GM18867 (cell line): ENCODE data around the gene SEMA4C.
"Not testable (repeated sequence)": the region's sequence is repeated elsewhere in the genome, so short reads cannot be mapped to it uniquely, and the experiment has no call there.

Experiments used
- ATAC-seq: cut with Tn5 transposase; IDR thresholded peaks from one replicate; pipeline ENCODE4 v1.9.1; 2021; ENCODE audit warnings: mild to moderate bottlenecking, moderate library complexity; ENCODE audit not compliant: unreplicated experiment

Gene SEMA4C

GRCh38 chr2:96898135-96898505 is 28.2 kb upstream of the SEMA4C start:
- no peak for ATAC-seq

GRCh38 chr2:96897491-96898134 is 27.7 kb upstream of the SEMA4C start:
- no peak for ATAC-seq

DNA sequence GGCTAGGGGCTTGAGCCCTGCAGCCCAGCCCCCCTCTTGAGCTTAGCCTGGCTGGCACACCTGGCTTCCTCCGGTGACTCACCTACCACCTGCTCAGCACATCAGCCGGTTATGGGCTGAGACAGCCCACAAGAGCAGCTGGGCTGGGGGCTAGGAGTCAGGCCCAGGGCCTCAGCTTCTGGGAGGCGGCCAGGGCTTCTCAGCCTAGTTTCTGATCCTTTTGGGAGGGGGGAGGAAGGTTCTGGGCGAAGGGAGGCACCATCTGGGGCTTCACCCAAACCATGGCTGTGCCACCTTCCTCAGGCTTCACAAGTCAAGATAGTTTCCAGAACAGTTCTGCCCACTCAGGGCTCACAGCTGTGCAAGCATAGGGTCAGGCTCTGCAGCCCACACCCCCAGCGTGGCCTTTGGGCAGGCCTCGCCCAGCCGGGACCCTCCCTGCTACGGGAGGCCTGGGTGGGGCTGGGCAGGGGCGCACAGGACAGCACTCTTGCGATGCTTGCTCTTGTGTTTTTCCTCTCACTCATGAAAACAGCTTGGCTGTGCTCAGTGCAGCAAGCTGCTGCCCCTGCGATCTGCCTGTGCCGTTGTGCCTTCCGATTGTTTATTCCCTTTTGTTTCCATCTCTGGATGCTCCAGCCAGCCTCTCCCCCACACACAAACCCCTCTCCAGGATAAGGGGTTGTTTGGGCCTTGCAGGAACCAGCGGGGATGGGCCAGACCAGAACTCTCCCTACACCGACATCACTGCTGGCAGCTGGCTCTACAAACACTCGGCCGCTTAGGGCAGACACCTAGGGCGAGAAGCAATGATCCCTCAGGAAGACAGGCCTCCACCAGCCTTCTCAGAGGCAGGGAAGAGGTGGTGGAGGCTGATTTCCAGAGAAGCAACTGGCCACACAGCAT is 26.1 kb upstream of the SEMA4C start:
- ATAC-seq = no peak

GRCh38 chr2:96895032-96895745 is 25.3 kb upstream of the SEMA4C start:
- no peak for ATAC-seq

DNA sequence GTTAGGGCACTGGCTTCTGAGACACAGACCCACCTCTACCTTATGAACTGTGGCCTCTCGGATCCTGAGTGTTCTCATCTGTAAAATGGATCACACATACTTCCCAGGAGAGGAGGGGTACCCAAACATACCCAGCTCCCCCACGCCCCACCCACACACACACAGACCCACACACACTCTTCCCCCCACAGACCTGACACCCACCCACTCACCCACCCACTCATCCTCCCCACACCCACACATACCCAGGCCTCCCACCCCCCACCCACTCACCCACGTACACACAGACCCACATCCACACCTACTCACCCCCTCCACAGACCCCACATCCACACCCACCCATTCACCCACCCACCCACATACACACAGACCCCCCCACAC is 24.3 kb upstream of the SEMA4C start:
- no peak for ATAC-seq

GRCh38 chr2:96893289-96894150 is 23.6 kb upstream of the SEMA4C start:
- no peak for ATAC-seq

DNA sequence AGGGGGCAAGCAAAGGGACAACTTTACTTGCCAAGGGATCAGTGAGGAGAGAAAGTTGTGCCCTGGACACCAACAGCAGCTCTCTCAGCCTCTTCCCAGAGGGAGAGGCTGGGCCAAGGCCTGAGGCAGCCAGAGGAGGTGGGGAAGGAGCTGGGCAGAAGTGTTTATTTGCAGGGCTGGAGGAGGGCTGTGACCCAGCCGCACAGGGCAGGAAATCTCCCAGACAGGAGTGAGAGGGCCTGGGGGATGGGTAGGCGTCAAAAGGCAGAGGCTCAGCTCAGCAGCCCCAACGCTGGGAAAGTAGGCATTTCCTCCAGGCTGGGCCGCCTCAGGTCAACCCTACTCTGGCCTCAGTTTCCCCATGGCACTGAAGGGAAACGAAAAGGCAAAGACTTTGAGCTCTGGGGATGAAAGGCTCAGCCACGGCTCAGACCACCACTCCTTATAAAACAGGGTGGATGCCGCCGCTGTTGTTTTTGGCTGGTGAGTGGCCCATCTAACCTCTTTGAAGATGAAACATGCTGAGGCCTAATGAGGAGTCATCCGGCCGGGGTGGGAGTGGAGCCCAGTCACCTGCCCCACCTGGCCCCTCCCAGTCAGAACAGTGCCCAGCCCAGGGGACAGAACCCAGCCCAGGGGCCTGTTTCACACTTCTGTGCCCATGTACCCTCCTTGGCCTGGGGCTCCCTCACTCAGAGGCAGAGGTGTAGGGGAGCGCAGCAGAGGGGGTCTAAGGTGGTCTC is 21.9 kb upstream of the SEMA4C start:
- no peak for ATAC-seq

DNA sequence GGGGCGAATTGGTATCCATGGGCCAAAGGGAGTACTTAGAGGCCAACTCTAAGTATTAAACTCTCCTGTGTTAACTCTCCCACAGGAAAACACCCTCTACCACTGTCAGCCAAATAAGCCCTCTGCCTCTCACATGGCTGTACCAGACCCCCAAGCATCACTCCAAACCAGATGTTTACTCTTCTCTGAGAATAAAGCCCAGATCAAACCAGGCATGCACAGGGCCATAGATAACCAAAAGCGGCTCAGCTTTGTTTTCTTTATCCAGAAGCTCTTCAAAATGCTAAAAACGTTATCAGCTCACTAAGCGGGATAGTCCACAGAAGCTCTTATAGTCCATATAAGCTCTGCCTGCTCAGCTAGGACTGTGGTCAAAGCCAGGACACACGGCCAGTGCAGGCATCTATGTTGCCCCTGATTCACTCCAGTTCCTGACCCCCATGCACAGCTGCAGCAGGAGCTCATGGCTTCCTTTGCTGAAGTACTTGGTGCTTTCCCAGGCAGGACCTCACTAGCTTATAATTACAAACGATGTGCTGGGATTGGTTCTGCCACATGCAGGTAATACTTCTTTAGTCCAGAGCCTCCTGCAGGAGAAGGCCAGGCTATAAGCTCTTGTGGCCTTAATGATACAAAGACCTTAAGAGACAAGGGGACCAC is 21.0 kb upstream of the SEMA4C start:
- no peak for ATAC-seq

GRCh38 chr2:96890252-96890651 is 20.4 kb upstream of the SEMA4C start:
- no peak for ATAC-seq

- ATAC-seq = not testable (repeated sequence)
Observed at GRCh38 chr2:96889502-96889901, 19.6 kb upstream of the SEMA4C start.

GRCh38 chr2:96888072-96889011 is 18.5 kb upstream of the SEMA4C start:
- ATAC-seq = no peak

DNA sequence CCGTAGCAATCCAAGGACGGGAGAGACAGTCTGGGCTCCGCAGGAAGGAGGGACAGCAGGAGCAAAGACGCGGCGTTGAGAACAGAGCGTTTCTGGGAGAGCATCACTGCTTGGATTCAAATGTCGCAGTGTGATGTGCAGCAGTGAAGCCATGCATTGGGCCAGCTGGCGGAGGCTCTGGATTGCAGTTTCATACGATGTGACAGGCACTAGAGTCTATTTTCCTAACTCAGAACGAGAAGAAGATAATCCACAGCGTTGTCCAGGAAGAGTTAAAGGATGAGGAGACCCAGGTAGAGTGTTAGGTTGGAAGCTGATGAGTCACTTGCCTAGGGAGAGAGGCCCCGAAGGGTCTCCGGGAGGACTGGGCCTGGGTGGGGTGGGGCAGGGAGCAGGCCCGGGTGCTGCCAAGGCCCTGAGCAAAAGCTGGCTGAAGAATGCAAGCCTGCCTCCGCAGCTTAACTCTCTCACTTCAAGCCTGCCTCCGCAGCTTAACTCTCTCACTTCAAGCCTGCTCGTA is 17.7 kb upstream of the SEMA4C start:
- ATAC-seq = no peak

- no peak for ATAC-seq
Observed at GRCh38 chr2:96885432-96886347, 15.8 kb upstream of the SEMA4C start.

DNA sequence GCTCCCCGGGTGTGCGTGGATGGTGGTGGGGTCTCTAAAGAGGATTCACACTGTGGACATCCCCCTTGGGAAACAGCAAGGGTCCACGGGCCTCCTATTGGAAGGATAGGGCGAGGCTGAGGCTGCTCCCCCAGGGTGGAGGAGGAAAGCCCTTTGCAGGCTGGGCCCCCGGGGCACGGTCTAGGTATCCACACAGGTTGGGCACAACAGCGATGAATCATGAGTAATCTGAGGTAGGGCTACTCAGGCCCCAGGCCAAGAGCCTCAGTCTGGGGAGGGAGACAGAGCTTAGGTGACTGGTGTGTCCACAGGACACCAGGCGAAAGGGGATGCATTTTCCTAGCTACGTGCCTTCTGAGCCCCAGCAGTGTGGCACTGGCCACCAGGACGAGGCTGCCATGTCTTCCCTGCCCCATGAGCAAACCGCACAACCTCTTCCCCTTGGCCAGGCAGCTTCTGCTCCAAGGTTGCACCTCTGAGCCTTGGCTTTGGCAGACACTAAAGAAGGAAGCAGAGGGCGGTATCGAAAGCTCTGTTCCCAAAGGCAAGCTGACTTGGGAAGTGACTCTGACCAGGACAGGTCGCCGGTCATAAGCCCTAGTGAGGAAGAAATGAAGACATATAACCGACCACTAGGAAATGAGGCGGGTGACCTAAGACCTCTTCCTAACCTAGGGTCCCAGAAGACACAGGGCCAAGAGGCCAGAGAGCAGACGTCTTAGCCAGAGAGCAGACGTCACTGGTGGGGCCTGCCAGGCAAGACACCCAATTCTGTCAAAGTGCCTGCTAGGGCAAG is 14.6 kb upstream of the SEMA4C start:
- ATAC-seq = no peak

DNA sequence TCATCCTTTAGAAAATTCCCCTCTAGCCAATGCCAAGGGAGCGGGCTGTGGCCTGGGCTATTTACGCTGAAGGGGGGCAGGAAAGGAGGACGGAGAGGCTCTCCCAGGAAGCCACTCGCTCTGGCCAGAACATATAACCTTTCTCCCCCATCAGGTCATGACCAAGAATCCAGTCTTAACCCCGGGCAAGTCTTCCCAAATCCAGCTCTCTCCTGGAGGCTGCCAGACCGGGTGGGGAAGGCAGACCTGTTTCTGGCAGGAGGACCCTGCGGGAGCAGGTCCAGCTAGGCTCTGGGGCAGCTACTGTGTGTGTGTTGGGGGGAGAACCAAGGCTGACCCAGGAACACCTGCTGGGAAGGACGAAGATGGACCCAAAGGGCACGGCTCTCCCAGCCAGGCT is 13.4 kb upstream of the SEMA4C start:
- ATAC-seq = no peak

DNA sequence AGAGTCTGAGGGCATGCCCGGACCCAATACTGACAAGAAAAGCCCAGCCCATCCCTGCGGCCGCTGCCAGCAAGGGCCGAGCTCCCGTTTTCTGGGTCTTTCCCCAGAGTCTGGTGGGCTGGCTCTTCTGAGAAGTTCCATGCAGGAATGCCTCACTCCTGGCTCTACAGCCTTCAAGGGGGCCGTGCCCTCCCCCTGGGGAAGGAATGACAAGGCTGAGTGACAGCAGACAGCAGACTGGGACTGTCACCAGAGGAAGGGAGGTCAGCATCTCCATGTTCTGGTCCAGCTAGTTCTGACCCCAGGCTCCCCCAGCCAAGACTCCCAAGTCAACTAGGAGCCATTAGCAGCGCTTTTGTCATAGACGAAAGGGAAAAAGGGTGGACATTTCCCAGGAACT is 13.0 kb upstream of the SEMA4C start:
- no peak for ATAC-seq
